ENCODE data around the gene TEDC1.

DNA sequence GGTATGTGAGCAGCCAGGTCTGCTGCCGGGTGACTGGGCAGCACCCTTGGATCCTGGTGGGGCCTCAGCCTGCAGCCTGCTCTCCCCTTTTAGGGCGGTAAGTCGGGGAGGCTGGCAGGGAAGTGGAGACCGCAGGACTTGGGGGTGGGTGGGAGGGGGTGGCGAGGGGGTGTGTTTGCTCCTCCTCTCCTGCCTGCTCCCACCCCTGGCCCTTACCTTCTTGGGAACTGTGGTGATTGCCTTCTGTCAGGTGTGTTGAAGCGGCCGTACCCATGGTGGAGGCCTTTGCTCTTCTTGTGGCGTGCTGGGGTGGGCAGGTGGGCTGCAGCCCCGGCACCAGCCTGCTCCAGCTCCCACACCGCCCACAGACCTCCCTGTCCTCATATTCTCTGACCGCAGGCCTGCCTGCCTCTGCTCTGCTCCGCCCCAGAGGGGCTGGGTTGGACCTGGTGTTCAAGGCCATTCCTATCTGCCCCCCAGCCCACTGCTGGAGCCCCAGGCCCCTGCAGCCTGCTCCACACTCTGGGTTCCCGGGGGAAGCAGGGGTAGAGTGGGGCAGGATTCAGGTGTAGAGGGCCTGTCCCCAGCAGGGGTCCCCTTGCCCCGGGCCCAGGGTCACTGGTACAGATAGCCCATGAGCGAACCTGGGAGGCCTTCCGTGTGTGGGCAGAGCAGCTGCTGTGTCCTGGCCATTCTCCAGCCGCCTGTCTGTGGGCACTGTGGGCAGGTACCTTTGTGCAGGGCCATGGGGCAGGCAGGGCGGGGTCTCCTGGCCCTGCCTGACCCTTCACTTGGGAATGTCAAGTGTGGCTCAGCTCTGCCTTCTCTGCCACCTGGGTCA lies 5.2 kb downstream of the TEDC1 start:
- TF ChIP-seq, protein P1, sequence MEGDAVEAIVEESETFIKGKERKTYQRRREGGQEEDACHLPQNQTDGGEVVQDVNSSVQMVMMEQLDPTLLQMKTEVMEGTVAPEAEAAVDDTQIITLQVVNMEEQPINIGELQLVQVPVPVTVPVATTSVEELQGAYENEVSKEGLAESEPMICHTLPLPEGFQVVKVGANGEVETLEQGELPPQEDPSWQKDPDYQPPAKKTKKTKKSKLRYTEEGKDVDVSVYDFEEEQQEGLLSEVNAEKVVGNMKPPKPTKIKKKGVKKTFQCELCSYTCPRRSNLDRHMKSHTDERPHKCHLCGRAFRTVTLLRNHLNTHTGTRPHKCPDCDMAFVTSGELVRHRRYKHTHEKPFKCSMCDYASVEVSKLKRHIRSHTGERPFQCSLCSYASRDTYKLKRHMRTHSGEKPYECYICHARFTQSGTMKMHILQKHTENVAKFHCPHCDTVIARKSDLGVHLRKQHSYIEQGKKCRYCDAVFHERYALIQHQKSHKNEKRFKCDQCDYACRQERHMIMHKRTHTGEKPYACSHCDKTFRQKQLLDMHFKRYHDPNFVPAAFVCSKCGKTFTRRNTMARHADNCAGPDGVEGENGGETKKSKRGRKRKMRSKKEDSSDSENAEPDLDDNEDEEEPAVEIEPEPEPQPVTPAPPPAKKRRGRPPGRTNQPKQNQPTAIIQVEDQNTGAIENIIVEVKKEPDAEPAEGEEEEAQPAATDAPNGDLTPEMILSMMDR (IDR thresholded peaks at IDR 0.05) = no peak
- no peak for TF ChIP-seq POLR2A (IDR thresholded peaks at IDR 0.05)

Measured in breast epithelium (tissue), 3 donors.